MM.1S (cell line): Measurements from ENCODE around the gene ITFG1.

Experiments used
- EZH2 ChIP-seq: fragments of 300-600 bp; sonication (generic); optimal IDR thresholded peaks from 2 replicates; pipeline ENCODE3; 2017; ENCODE audit warnings: low read depth, mild to moderate bottlenecking, antibody characterized with exemption, low read length, mixed read lengths
- EZH2phosphoT487 ChIP-seq: fragments of 300-600 bp; sonication (generic); IDR thresholded peaks from 2 replicates; pipeline ENCODE4 v1.6.1; 2018; ENCODE audit warnings: antibody characterized with exemption, low read length
- TF ChIP-seq, protein P1 (sequence below): fragments of 300-600 bp; sonication (generic); IDR thresholded peaks from 2 replicates; pipeline ENCODE4 v1.5.1; 2016; ENCODE audit warnings: antibody characterized with exemption, low read length, mixed read lengths

DNA sequence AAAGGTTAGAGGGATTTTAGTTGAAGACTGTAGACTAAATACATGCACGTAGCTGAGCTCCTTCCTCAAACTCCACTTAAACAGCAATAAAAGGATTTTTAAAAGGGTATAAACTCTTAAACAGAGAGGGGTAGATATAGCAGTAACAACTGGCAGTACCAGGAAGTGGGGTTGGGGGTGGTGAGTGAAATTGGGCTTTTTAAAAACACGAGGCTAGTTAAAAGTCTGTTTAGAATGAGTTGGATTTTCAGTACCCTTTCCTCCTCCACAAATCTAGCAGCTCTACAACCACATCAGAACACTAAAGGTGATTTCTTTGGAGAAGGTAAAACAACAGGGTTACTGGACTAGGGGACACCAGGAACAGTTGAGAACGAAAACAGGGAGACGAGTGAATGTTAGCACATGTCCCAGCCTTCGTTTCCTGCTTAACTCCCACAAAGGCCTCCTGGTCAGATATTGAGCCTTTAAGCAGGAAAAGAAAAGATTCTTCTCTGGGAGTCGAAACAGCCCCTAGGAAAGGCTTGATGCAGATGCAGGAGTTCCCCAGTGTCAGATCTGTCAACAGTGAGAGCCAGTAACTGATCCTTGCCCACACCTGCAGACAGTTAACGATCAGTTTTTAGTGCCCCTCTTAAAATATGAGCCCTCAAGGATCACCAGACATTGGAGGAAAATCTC, 331.0 kb downstream of the ITFG1 start:
- TF ChIP-seq EZH2 (no peak), EZH2phosphoT487 (no peak)
- TF ChIP-seq, protein P1, sequence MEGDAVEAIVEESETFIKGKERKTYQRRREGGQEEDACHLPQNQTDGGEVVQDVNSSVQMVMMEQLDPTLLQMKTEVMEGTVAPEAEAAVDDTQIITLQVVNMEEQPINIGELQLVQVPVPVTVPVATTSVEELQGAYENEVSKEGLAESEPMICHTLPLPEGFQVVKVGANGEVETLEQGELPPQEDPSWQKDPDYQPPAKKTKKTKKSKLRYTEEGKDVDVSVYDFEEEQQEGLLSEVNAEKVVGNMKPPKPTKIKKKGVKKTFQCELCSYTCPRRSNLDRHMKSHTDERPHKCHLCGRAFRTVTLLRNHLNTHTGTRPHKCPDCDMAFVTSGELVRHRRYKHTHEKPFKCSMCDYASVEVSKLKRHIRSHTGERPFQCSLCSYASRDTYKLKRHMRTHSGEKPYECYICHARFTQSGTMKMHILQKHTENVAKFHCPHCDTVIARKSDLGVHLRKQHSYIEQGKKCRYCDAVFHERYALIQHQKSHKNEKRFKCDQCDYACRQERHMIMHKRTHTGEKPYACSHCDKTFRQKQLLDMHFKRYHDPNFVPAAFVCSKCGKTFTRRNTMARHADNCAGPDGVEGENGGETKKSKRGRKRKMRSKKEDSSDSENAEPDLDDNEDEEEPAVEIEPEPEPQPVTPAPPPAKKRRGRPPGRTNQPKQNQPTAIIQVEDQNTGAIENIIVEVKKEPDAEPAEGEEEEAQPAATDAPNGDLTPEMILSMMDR, result no peak
